Sigmoid colon (tissue), 4 donors: ENCODE data around the gene FBL.
"Not testable (repeated sequence)": the region's sequence is repeated elsewhere in the genome, so short reads cannot be mapped to it uniquely, and the experiment has no call there.

Experiments used
- CTCF ChIP-seq, 4 experiments: fragments of 450-650 bp in 3 of 4; fragments of 200-600 bp in 1 of 4; IDR thresholded peaks; one replicate each; pipeline ENCODE4 v1.5.1; 2016 to 2019; ENCODE audit warnings: antibody characterized with exemption in 4 of 4, mild to moderate bottlenecking in 3 of 4, moderate library complexity in 2 of 4
- EP300 ChIP-seq, 4 donors: sonication (generic); formaldehyde crosslinking; IDR thresholded peaks; one replicate each; pipeline ENCODE4 v1.6.1; 2017; ENCODE audit warnings: antibody characterized with exemption in 4 of 4
- POLR2A ChIP-seq, 2 donors: fragments of 450-650 bp; IDR thresholded peaks; one replicate each; pipeline ENCODE4 v1.6.1; 2016; ENCODE audit warnings: antibody characterized with exemption in 2 of 2, mild to moderate bottlenecking in 2 of 2, moderate library complexity in 2 of 2

GRCh38 chr19:39894236-39894606 is 48.0 kb upstream of the FBL start:
- not testable (repeated sequence) for TF ChIP-seq CTCF, POLR2A, EP300 (IDR thresholded peaks at IDR 0.05)
